GM12873 (cell line): Measurements from ENCODE around the gene RUFY2.

Experiments used
- CTCF ChIP-seq: IDR thresholded peaks from 2 replicates; pipeline ENCODE4 v1.5.1; 2012; ENCODE audit warnings: low read depth, mild to moderate bottlenecking, moderate library complexity, low read length, control low read depth; ENCODE audit not compliant: insufficient read depth; ENCODE audit errors: missing control alignments

The RUFY2 gene

DNA sequence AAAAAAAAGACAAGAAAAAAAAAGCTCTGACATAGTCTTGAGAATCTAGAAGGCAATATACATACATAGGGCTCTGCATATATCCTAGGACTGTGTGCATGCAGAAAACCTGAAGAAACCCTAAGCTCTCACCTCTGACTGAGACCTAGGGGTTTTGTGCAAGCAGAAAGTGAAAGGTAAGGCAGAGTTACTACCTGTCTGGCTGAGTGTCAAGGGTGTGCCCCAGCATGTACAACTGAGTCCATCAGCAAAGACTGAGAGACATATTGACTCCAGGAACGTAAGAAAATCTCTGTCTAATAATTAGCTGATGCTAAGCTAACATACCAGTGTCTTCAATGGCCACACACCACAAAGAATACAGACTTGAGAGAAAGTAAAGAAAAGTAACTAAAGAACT is 91.5 kb downstream of the RUFY2 start:
- no peak for TF ChIP-seq CTCF

DNA sequence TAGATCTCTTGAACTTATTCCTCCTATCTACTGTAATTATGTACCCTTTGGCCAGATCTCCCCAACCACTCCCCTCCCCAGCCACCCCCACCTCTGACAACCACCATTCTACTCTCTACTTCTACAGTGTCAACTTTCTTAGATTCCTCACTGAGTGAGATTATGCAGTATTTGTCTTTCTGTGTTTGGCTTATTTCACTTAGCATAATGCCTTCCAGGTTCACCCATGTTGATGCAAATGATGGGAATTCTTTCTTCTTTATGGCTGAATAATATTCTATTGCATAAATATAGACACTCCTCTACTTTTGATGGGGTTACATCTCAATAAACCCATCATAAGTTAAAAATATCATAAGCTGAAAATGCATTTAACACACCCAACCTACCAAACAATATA is 96.5 kb downstream of the RUFY2 start:
- no peak for TF ChIP-seq CTCF

DNA sequence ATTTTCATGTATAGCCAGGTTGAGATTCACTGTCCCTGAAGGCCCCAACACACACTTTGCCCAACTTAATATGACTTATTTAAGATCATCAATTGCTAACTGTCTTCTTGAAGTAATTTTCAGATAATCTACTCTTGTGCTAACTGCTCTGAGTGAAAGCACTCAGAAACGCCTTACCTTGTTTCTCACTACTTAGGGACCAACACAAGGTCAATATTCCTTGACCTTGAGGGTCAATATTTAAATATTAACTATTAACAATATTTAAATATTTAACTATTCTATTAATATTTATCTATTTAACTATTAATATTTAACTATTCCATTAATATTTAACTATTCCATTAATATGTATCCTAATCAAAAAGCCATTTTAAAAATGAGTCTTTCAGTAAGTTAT is 101.2 kb downstream of the RUFY2 start:
- no peak for TF ChIP-seq CTCF

DNA sequence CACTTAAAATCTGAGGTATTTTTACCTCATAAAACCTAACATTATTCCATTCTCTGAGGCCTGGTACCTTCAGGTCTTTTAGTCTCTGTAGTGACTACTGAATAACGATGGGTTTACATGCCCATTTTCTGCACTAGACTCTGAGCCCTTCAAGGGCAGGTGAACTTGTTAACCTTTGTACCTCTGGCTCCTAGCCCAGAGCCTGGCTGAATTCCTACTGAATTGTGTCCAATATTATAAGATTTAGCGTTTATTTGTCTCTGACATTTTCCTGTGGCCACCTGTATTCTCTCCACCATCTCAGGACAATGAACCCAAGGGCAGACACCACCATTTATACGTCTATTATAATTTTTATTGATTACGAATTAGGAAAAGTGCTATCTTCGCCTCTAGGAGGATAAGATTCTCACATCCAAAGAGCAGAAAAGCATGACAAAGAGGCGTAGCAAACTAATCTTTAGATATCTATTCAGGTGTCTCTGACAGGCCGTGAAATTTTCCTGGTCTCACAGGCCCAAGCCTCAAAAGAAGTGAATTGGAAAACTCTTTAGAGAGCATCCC is 103.1 kb downstream of the RUFY2 start:
- TF ChIP-seq CTCF, result no peak

DNA sequence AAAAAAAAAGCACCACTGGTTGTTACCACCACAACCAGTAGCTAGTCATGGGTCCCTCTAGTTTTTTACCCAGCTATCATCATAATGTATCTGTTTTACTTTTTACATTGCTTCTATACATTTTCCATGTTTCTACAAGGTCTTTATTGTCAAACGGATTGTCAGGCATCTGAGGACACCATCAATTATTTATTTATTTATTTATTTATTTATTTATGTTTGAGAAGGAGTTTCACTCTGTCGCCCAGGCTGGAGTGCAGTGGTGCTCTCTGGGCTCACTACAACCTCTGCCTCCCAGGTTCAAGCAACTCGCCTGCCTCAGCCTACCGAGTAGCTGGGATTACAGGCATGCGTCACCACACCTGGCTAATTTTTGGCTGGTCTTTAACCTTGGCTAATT is 104.2 kb downstream of the RUFY2 start:
- TF ChIP-seq CTCF, result no peak

- no peak for TF ChIP-seq CTCF
Measured at GRCh38 chr10:68302503-68302823, 104.6 kb downstream of the RUFY2 start.

- TF ChIP-seq CTCF, result peak; percentile 57
Measured at GRCh38 chr10:68301790-68302502, 105.1 kb downstream of the RUFY2 start.
